Skeletal muscle satellite cell (primary cell): ENCODE data around the gene ANKRD53.
A peak's percentile ranks its signal among the peaks of the same experiment; 100 is the strongest.

Experiments used
- H3K27me3 ChIP-seq: 2 replicates; pipeline ENCODE4 v1.7.0; 2013; ENCODE audit warnings: low read length; ENCODE audit not compliant: control insufficient read depth, insufficient read depth
- H3K36me3 ChIP-seq: 2 replicates; pipeline ENCODE4 v1.7.0; 2013; ENCODE audit warnings: mild to moderate bottlenecking, control low read depth, low read length; ENCODE audit not compliant: insufficient read depth
- H3K4me1 ChIP-seq: 2 replicates; pipeline ENCODE4 v1.7.0; 2013; ENCODE audit warnings: low read length; ENCODE audit not compliant: control insufficient read depth, insufficient read depth
- H3K4me2 ChIP-seq: 2 replicates; pipeline ENCODE4 v1.7.0; 2013; ENCODE audit warnings: mild to moderate bottlenecking, low read length
- H3K4me3 ChIP-seq: 2 replicates; pipeline ENCODE4 v1.7.0; 2013; ENCODE audit warnings: low read length
- H3K9ac ChIP-seq: 2 replicates; pipeline ENCODE4 v1.7.0; 2013; ENCODE audit warnings: mild to moderate bottlenecking, low read depth, low read length, moderate library complexity
- H3K9me3 ChIP-seq: replicated peaks from 2 replicates; pipeline ENCODE4 v1.7.0; 2013; ENCODE audit warnings: mild to moderate bottlenecking, control low read depth, low read length

The ANKRD53 gene

GRCh38 chr2:70947556-70948184, 30.8 kb upstream of the ANKRD53 start:
- H3K4me2 ChIP-seq = peak overlapping the region; percentile 77
- H3K9ac ChIP-seq = peak overlapping the region; percentile 47
- H3K9me3 ChIP-seq = no peaks in the 10 kb centered on the region
- H3K27me3 ChIP-seq = no peaks in the 10 kb centered on the region
- H3K36me3 ChIP-seq = no peaks in the 10 kb centered on the region
- H3K4me3 ChIP-seq = peak overlapping the region; percentile 61
- H3K4me1 ChIP-seq = peaks cover 19% of the 10 kb centered on the region

GRCh38 chr2:70948337-70949003, 30.0 kb upstream of the ANKRD53 start:
- H3K4me1 ChIP-seq = peaks cover 19% of the 10 kb centered on the region
- no peaks in the 10 kb centered on the region for H3K9me3 ChIP-seq
- H3K36me3 ChIP-seq = no peaks in the 10 kb centered on the region
- no peaks in the 10 kb centered on the region for H3K27me3 ChIP-seq
- peak overlapping the region; percentile 77 for H3K4me2 ChIP-seq
- peak overlapping the region; percentile 61 for H3K4me3 ChIP-seq
- peak overlapping the region; percentile 47 for H3K9ac ChIP-seq

- Histone ChIP-seq H3K27me3 (no peaks in the 10 kb centered on the region), H3K9me3 (no peaks in the 10 kb centered on the region), H3K4me3 (no peak overlapping the region), H3K36me3 (no peaks in the 10 kb centered on the region), H3K4me2 (no peak overlapping the region), H3K9ac (no peak overlapping the region), H3K4me1 (peaks cover 19% of the 10 kb centered on the region)
Observed at GRCh38 chr2:70949086-70949485, 29.3 kb upstream of the ANKRD53 start.

GRCh38 chr2:70954886-70955285, 23.5 kb upstream of the ANKRD53 start:
- H3K27me3 ChIP-seq = no peaks in the 10 kb centered on the region
- no peak overlapping the region for H3K4me2 ChIP-seq
- H3K4me1 ChIP-seq = no peaks in the 10 kb centered on the region
- no peak overlapping the region for H3K9ac ChIP-seq
- H3K4me3 ChIP-seq = no peak overlapping the region
- no peaks in the 10 kb centered on the region for H3K9me3 ChIP-seq
- H3K36me3 ChIP-seq = no peaks in the 10 kb centered on the region

GRCh38 chr2:70956141-70956540, 22.3 kb upstream of the ANKRD53 start:
- Histone ChIP-seq H3K4me1 (no peaks in the 10 kb centered on the region), H3K9me3 (no peaks in the 10 kb centered on the region), H3K4me2 (no peak overlapping the region), H3K4me3 (no peak overlapping the region), H3K36me3 (no peaks in the 10 kb centered on the region), H3K27me3 (no peaks in the 10 kb centered on the region), H3K9ac (no peak overlapping the region)

GRCh38 chr2:70957798-70958197, 20.6 kb upstream of the ANKRD53 start:
- no peaks in the 10 kb centered on the region for H3K36me3 ChIP-seq
- H3K4me2 ChIP-seq = no peak overlapping the region
- no peak overlapping the region for H3K9ac ChIP-seq
- H3K4me1 ChIP-seq = no peaks in the 10 kb centered on the region
- H3K27me3 ChIP-seq = no peaks in the 10 kb centered on the region
- no peaks in the 10 kb centered on the region for H3K9me3 ChIP-seq
- H3K4me3 ChIP-seq = no peak overlapping the region

- Histone ChIP-seq H3K27me3 (no peaks in the 10 kb centered on the region), H3K4me1 (no peaks in the 10 kb centered on the region), H3K4me2 (no peak overlapping the region), H3K4me3 (no peak overlapping the region), H3K9ac (no peak overlapping the region), H3K9me3 (no peaks in the 10 kb centered on the region), H3K36me3 (no peaks in the 10 kb centered on the region)
Observed at GRCh38 chr2:70958759-70959158, 19.7 kb upstream of the ANKRD53 start.

GRCh38 chr2:70959271-70959761, 19.1 kb upstream of the ANKRD53 start:
- H3K9ac ChIP-seq = no peak overlapping the region
- no peaks in the 10 kb centered on the region for H3K27me3 ChIP-seq
- H3K4me1 ChIP-seq = no peaks in the 10 kb centered on the region
- H3K9me3 ChIP-seq = no peaks in the 10 kb centered on the region
- no peak overlapping the region for H3K4me2 ChIP-seq
- H3K36me3 ChIP-seq = no peaks in the 10 kb centered on the region
- H3K4me3 ChIP-seq = no peak overlapping the region

- no peaks in the 10 kb centered on the region for H3K36me3 ChIP-seq
- H3K9ac ChIP-seq = no peak overlapping the region
- no peaks in the 10 kb centered on the region for H3K4me1 ChIP-seq
- H3K9me3 ChIP-seq = no peaks in the 10 kb centered on the region
- H3K27me3 ChIP-seq = no peaks in the 10 kb centered on the region
- H3K4me2 ChIP-seq = no peak overlapping the region
- no peak overlapping the region for H3K4me3 ChIP-seq
Observed at GRCh38 chr2:70959851-70960832, 18.3 kb upstream of the ANKRD53 start.

- Histone ChIP-seq H3K9me3 (no peaks in the 10 kb centered on the region), H3K4me1 (no peaks in the 10 kb centered on the region), H3K4me3 (no peak overlapping the region), H3K4me2 (no peak overlapping the region), H3K27me3 (no peaks in the 10 kb centered on the region), H3K36me3 (no peaks in the 10 kb centered on the region), H3K9ac (no peak overlapping the region)
Observed at GRCh38 chr2:70960833-70961647, 17.4 kb upstream of the ANKRD53 start.

- H3K27me3 ChIP-seq = no peaks in the 10 kb centered on the region
- no peaks in the 10 kb centered on the region for H3K9me3 ChIP-seq
- no peaks in the 10 kb centered on the region for H3K36me3 ChIP-seq
Observed at GRCh38 chr2:70961648-70961994, 16.8 kb upstream of the ANKRD53 start.

More at GRCh38 chr2:70961648-70961994, 16.8 kb upstream of the ANKRD53 start:
- Histone ChIP-seq H3K4me3 (no peak overlapping the region), H3K4me2 (no peak overlapping the region), H3K9ac (no peak overlapping the region), H3K4me1 (no peaks in the 10 kb centered on the region)
